HL-60 (cell line): ENCODE results near the gene NPRL2.

Experiments used
- CTCF ChIP-seq: IDR thresholded peaks from one replicate; pipeline ENCODE4 v1.5.1; 2011; ENCODE audit warnings: low read length, control low read depth, inconsistent platforms; ENCODE audit not compliant: insufficient read depth
- POLR2AphosphoS5 ChIP-seq: IDR thresholded peaks from 2 replicates; pipeline ENCODE4 v1.6.1; 2012; ENCODE audit warnings: low read depth
- REST ChIP-seq: IDR thresholded peaks from 2 replicates; pipeline ENCODE4 v1.6.1; 2012; ENCODE audit warnings: low read depth; ENCODE audit not compliant: insufficient replicate concordance

- TF ChIP-seq CTCF, result no peak
- TF ChIP-seq REST, result no peak
- no peak for TF ChIP-seq POLR2AphosphoS5
These were observed 8.5 kb downstream of the NPRL2 start for GRCh38 chr3:50341996-50342650.
